HEK293T (cell line): ENCODE data around the gene DMRT3.

Experiments used
- CTCF ChIA-PET: fragments of 350-600 bp; formaldehyde crosslinking; extraction: SDS; loops from one replicate; lab custom pipeline; 2021; ENCODE audit warnings: antibody characterized with exemption, inconsistent platforms; lab: Yijun Ruan, JAX
- POLR2A ChIA-PET: fragments of 350-600 bp; formaldehyde crosslinking; extraction: SDS; loops from one replicate; lab custom pipeline; 2020; ENCODE audit warnings: antibody characterized with exemption, inconsistent platforms; lab: Yijun Ruan, JAX
- DNase-seq: peaks from one replicate; pipeline ENCODE4 v3.0.0; 2012; ENCODE audit warnings: mixed read lengths; ENCODE audit errors: extremely low spot score
- ARNT ChIP-seq: fragments of 450-650 bp; IDR thresholded peaks from 2 replicates; pipeline ENCODE4 v1.6.1; 2017; ENCODE audit warnings: mild to moderate bottlenecking
- BHLHE40 ChIP-seq: fragments of 450-650 bp; IDR thresholded peaks from 2 replicates; pipeline ENCODE4 v1.6.1; 2016; ENCODE audit warnings: mild to moderate bottlenecking, moderate library complexity, borderline replicate concordance
- CTBP1 ChIP-seq: fragments of 450-650 bp; IDR thresholded peaks from 2 replicates; pipeline ENCODE4 v1.6.1; 2016; ENCODE audit warnings: borderline replicate concordance
- ELF4 ChIP-seq: fragments of 450-650 bp; IDR thresholded peaks from 2 replicates; pipeline ENCODE4 v1.6.1; 2017; ENCODE audit warnings: antibody characterized with exemption
- FOXA1 ChIP-seq: fragments of 450-650 bp; IDR thresholded peaks from 2 replicates; pipeline ENCODE4 v1.6.1; 2016; ENCODE audit warnings: mild to moderate bottlenecking
- FOXK2 ChIP-seq: fragments of 450-650 bp; IDR thresholded peaks from 2 replicates; pipeline ENCODE4 v1.6.1; 2016; ENCODE audit warnings: mild to moderate bottlenecking
- FOXM1 ChIP-seq: fragments of 450-650 bp; IDR thresholded peaks from 2 replicates; pipeline ENCODE4 v1.6.1; 2017; ENCODE audit warnings: mild to moderate bottlenecking, borderline replicate concordance
- HDGF ChIP-seq: fragments of 450-650 bp; IDR thresholded peaks from 2 replicates; pipeline ENCODE4 v1.6.1; 2017; ENCODE audit warnings: antibody characterized with exemption, borderline replicate concordance
- L3MBTL2 ChIP-seq: fragments of 450-650 bp; conservative IDR thresholded peaks from 2 replicates; pipeline ENCODE4 v1.6.1; 2016; ENCODE audit warnings: mild to moderate bottlenecking
- LEF1 ChIP-seq: fragments of 450-650 bp; IDR thresholded peaks from 2 replicates; pipeline ENCODE4 v1.6.1; 2017; ENCODE audit warnings: mild to moderate bottlenecking, borderline replicate concordance
- NFRKB ChIP-seq: fragments of 450-650 bp; IDR thresholded peaks from 2 replicates; pipeline ENCODE4 v1.6.1; 2016; ENCODE audit warnings: mild to moderate bottlenecking, moderate library complexity
- SP1 ChIP-seq: fragments of 450-650 bp; IDR thresholded peaks from 2 replicates; pipeline ENCODE4 v1.6.1; 2017
- SUZ12 ChIP-seq: fragments of 450-650 bp; IDR thresholded peaks from 2 replicates; pipeline ENCODE4 v1.6.1; 2016; ENCODE audit warnings: mild to moderate bottlenecking
- TARDBP ChIP-seq: fragments of 450-650 bp; IDR thresholded peaks from 2 replicates; pipeline ENCODE4 v1.6.1; 2016
- ZNF384 ChIP-seq: fragments of 450-650 bp; IDR thresholded peaks from 2 replicates; pipeline ENCODE4 v1.6.1; 2016
- TF ChIP-seq, protein P1 (sequence below): fragments of 450-650 bp; IDR thresholded peaks from 2 replicates; pipeline ENCODE4 v1.6.1; 2016

The DMRT3 gene

DNA sequence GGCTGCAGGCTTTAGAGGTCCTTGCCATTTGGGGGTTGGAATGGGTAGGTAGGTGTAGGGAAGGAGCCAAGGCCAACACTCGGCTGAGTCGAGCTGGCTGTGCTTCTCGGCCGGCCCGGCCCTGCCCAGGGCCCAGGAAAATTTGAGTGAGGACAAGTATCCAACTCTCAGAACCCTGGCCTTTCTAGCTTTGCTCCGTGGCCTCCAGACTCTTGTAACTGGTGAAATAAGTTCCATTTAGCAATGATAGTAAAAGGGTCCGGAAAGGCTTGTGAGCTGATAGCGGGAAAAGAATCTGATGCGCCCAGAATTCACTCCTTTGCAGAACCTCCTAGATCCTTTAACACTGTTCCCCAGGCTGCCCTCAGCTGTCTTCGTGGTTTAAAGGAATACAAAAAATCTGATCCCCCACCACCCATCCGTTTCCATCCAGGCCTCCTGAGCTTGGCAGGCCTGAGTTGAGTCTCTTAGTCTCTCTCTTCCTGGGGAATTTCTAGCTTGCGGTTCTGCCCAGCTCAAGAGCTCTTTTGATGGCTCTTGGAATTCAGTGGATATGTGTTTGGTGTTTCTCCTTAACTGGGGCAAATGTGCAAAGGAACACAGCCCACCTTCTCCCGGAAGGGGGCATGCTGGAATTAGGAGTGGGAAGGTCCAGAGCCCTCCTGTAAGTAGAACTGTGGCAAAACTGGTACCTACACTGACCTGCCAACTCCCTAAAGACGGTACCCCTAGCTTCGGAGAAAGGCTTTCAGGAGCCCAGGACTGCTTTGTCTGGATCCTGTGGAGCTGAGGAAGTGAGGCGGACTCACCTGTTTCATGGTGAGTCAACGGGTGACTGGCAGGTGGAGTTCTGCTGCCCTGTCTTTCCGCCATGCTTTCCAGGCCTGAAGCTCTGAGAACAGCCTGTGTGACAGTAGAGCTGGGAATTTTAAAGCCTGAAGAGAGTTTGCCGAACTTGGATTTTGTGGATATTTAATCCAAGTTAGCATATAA, 1.7 kb downstream of the DMRT3 start:
- TF ChIP-seq HDGF (no peak), FOXK2 (no peak), BHLHE40 (no peak), SP1 (no peak), SUZ12 (no peak), ZNF384 (no peak), CTBP1 (no peak), ELF4 (no peak), ARNT (no peak)
- no peak for DNase-seq
- ChIA-PET POLR2A (interaction anchor here (1.7 kb wide), 1 partner anchor 79 kb away, joined by 4 read pairs; no protein-coding TSS in a partner anchor), CTCF (interaction anchor here (0.6 kb wide), 2 partner anchors 74 to 79 kb away, joined by 3 to 4 read pairs; no protein-coding TSS in a partner anchor)

DNA sequence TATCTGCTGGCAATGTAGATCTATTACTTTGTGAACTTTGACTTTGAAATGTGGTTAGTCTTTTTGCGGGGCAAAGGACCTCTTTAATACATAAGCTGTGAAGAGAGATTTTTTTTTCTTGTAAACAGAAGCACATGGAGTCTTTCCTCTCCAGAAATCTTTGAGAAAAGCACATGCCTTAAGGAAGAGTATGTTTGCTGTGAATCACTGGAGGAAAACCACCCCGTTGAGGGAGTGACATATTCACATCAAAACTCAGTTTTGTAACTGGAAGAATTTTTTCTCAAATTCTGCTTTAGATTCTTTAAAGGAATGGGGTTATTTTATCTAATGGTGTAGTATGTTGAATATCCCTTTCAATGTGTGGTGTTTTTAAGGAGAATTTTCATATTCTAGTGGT, 3.5 kb downstream of the DMRT3 start:
- no peak for DNase-seq
- ChIA-PET CTCF (no interaction called here), POLR2A (no interaction called here)
- TF ChIP-seq CTBP1 = no peak

DNA sequence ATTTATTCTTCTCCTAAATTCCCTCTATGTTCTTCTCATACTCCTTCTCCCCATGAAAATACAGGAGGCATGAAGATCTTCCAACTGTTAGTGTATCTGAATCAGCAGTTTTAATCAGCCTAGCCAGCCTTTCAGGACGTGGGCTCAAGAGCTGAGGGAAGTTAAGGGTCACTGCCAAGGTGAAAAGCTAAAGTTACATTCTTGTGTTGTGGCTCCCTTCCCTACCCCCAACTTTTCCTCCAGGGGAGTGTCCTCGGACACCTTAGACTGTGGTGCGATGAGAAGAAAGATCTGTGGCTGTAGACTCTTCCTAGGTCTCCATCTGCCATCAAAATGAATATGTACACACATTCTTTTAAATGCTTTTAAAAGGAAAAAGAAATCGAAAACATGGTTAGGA, 4.2 kb downstream of the DMRT3 start:
- CTCF ChIA-PET = no interaction called here

DNA sequence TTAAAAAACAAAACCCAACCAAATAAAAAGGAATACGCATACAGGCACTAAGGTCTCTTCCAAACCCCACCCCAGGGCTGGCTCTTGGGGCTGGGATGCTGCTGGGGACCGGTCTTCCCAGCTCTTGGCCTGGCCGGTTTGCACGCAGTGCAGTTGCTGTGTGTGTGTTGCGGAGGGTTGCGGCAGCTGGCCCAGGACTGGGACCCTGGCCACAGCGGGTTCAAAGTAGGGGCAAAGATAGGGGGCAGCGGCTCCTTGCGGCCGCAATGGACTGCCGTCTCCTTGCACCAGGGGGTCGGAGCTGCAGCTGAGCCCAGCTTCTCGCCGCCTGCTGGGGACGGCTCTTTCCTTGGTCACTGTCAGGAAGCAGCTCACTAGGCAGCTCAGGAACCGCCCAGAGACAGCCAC, 5.0 kb downstream of the DMRT3 start:
- POLR2A ChIA-PET = no interaction called here
- no peak for TF ChIP-seq LEF1
- no peak for TF ChIP-seq FOXK2
- no peak for TF ChIP-seq HDGF
- TF ChIP-seq FOXA1 = no peak
- TF ChIP-seq, protein P1, sequence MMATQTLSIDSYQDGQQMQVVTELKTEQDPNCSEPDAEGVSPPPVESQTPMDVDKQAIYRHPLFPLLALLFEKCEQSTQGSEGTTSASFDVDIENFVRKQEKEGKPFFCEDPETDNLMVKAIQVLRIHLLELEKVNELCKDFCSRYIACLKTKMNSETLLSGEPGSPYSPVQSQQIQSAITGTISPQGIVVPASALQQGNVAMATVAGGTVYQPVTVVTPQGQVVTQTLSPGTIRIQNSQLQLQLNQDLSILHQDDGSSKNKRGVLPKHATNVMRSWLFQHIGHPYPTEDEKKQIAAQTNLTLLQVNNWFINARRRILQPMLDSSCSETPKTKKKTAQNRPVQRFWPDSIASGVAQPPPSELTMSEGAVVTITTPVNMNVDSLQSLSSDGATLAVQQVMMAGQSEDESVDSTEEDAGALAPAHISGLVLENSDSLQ = no peak
- TF ChIP-seq ZNF384 = no peak
- no peak for TF ChIP-seq TARDBP
- no peak for TF ChIP-seq L3MBTL2
- TF ChIP-seq BHLHE40 = no peak
- TF ChIP-seq CTBP1 = no peak
- no peak for TF ChIP-seq ARNT
- TF ChIP-seq SUZ12 = no peak
- TF ChIP-seq FOXM1 = no peak
- TF ChIP-seq ELF4 = no peak
- TF ChIP-seq NFRKB = no peak
- no peak for TF ChIP-seq SP1
- CTCF ChIA-PET = no interaction called here
- DNase-seq = no peak

More for the DNA sequence above, 4.2 kb downstream of the DMRT3 start:
- DNase-seq = no peak
- POLR2A ChIA-PET = no interaction called here
- TF ChIP-seq SUZ12 (no peak), FOXK2 (no peak), L3MBTL2 (no peak), TARDBP (no peak), BHLHE40 (no peak), NFRKB (no peak), SP1 (no peak)

DNA sequence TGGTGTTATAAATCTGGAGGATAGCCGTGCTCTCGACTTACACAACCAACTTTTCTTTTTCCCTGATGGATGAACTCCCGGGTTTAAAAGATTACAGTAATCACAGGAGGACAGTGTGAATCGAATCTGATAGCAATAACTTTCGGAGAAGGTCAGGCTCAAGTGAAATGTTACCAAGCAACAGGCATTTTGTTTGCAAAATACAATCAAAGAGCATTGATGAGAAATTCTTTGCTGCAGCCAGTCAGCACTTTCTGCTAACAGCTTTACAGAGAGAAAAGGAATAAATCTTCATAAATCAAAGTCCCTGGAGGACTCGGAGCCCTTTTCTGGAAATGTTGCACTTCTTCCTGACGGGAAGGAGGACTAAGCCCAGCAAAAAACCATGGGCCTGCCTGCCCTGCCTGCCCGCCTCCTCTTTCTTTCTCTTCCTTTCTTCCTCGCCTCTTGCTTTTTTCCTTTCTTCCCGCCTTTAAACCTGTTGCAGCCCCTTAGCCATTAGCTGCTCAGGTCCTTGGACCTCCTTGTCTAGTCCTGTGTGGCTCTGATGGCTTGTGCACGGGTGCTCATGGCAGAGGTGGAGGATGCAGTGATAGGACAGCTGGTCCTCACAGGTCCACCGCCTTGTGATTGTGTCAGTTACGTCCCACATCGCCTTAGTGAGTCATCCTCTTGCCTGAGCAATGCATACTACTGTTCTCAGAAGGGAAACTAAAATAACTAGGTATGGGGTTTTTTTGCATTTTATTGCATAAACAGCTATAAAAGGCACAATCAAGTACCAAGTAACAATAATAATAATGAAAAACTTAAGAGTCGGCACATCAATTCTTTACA, 6.2 kb downstream of the DMRT3 start:
- no peak for DNase-seq
- CTCF ChIA-PET = interaction anchor here (0.7 kb wide), 1 partner anchor 73 kb away, joined by 3 read pairs; no protein-coding TSS in a partner anchor
- POLR2A ChIA-PET = no interaction called here
- TF ChIP-seq SP1 (no peak), L3MBTL2 (no peak), FOXM1 (no peak), BHLHE40 (no peak), ELF4 (no peak), HDGF (no peak), CTBP1 (no peak), FOXA1 (no peak), NFRKB (no peak)

DNA sequence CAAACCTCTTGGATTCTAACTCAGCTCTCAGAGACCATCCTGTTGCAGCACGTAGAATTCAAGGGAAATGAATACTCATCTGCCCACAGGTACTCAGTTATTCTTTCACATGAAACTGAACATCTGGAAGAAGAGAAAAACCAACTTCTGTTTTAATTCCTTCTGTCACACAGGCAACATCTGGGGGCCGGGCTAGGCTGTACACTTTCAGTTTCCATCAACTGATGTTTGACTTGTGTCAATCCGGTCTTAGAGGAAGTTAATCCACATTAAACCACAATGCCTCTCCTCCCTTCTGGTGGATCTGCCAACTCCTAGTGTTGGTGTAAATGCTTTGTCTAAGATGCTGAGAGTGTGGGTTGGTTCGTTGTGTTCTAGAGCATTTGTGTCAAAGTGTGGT, 17.6 kb downstream of the DMRT3 start:
- TF ChIP-seq HDGF (no peak), SP1 (no peak), BHLHE40 (no peak), ZNF384 (no peak), FOXA1 (no peak), CTBP1 (no peak), FOXK2 (no peak), FOXM1 (no peak), ARNT (no peak)
- TF ChIP-seq, protein P1 = no peak
- ChIA-PET CTCF (no interaction called here), POLR2A (no interaction called here)
- DNase-seq = no peak

DNA sequence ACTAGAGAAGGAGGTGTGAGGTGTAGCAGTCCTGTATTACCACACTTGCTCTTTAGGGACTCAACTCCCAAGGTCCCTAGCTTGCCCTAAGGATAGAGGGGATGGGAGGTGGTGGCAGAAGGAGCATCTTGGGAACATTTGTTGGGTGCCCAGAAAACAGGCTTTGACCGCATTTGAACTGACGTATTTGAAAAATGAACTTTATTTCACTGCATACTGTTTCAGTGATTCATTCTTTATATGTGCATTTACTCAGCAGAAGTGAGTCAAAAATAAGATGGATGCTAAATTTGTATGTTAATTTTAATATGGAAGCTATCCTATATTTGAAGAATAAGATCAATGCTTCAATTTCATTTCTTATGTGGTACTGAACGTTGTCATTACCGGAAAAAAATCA, 18.7 kb downstream of the DMRT3 start:
- no peak for DNase-seq
- POLR2A ChIA-PET = no interaction called here

More for the DNA sequence above, 18.7 kb downstream of the DMRT3 start:
- no peak for TF ChIP-seq FOXM1
- no peak for TF ChIP-seq LEF1
- TF ChIP-seq SUZ12 = no peak
- no peak for TF ChIP-seq ARNT
- no peak for TF ChIP-seq BHLHE40
- no peak for TF ChIP-seq L3MBTL2
- no peak for TF ChIP-seq HDGF
- no peak for TF ChIP-seq FOXA1
- TF ChIP-seq ZNF384 = no peak
- no peak for TF ChIP-seq CTBP1
- TF ChIP-seq, protein P1 = no peak
- no peak for TF ChIP-seq FOXK2
- no peak for TF ChIP-seq NFRKB
- TF ChIP-seq SP1 = no peak
- no peak for TF ChIP-seq TARDBP
- no peak for TF ChIP-seq ELF4
- CTCF ChIA-PET = no interaction called here
